Loucy (cell line): ENCODE results near the gene ARNT2.

Source experiments
- EZH2phosphoT487 ChIP-seq: fragments of 200-600 bp; IDR thresholded peaks from 2 replicates; pipeline ENCODE4 v1.6.1; 2018; ENCODE audit warnings: antibody characterized with exemption, mild to moderate bottlenecking, moderate library complexity, borderline replicate concordance
- TF ChIP-seq, protein P1 (sequence below): fragments of 200-600 bp; sonication (generic); conservative IDR thresholded peaks from 2 replicates; pipeline ENCODE4 v1.5.1; 2014; ENCODE audit warnings: mild to moderate bottlenecking, antibody characterized with exemption, low read length

DNA sequence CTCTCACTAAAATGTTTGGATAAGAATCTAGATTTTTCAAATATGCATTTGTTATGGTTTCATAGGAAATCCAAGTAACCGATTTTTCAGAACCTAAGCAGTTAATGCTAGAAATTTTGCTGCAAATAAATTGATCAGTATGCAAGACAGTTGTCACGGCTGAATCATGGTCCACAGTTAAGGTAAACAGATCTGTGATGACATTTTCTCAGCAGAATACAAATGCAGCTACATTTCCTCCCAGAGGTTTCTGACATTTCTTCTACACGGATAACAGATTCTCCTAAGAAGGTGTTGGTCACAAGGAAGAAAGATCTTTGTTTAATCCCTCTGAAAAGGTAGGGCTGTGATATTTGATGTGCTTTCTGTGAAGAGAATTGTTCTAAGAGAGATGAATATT lies 36.9 kb downstream of the ARNT2 start:
- TF ChIP-seq, protein P1, sequence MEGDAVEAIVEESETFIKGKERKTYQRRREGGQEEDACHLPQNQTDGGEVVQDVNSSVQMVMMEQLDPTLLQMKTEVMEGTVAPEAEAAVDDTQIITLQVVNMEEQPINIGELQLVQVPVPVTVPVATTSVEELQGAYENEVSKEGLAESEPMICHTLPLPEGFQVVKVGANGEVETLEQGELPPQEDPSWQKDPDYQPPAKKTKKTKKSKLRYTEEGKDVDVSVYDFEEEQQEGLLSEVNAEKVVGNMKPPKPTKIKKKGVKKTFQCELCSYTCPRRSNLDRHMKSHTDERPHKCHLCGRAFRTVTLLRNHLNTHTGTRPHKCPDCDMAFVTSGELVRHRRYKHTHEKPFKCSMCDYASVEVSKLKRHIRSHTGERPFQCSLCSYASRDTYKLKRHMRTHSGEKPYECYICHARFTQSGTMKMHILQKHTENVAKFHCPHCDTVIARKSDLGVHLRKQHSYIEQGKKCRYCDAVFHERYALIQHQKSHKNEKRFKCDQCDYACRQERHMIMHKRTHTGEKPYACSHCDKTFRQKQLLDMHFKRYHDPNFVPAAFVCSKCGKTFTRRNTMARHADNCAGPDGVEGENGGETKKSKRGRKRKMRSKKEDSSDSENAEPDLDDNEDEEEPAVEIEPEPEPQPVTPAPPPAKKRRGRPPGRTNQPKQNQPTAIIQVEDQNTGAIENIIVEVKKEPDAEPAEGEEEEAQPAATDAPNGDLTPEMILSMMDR = no peak
- TF ChIP-seq EZH2phosphoT487 = no peak
